Measurements from ENCODE around the gene FOXP1.

FOXP1 gene

GRCh38 chr3:71310980-71311660 lies 272.4 kb downstream of the FOXP1 start:
- Histone ChIP-seq H3K4me3 (no peak overlapping the region), H3K27me3 (no peaks in the 10 kb centered on the region), H3K27ac (peak overlapping the region in 1 of 2 donors; percentile 32), H3K36me3 (no peaks in the 10 kb centered on the region), H3K9me3 (no peaks in the 10 kb centered on the region), H3K4me1 (peaks cover 0 to 24% (median 6%) of the 10 kb centered on the region in 4 donors)
- intact Hi-C loops (cut with DNase I; ENCODE audit: low total_unique reads) = no loop called here
- TF ChIP-seq, protein P1, sequence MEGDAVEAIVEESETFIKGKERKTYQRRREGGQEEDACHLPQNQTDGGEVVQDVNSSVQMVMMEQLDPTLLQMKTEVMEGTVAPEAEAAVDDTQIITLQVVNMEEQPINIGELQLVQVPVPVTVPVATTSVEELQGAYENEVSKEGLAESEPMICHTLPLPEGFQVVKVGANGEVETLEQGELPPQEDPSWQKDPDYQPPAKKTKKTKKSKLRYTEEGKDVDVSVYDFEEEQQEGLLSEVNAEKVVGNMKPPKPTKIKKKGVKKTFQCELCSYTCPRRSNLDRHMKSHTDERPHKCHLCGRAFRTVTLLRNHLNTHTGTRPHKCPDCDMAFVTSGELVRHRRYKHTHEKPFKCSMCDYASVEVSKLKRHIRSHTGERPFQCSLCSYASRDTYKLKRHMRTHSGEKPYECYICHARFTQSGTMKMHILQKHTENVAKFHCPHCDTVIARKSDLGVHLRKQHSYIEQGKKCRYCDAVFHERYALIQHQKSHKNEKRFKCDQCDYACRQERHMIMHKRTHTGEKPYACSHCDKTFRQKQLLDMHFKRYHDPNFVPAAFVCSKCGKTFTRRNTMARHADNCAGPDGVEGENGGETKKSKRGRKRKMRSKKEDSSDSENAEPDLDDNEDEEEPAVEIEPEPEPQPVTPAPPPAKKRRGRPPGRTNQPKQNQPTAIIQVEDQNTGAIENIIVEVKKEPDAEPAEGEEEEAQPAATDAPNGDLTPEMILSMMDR (IDR thresholded peaks at IDR 0.05) = no peak
- DNase-seq = no peak

- DNase-seq = peak in 1 of 2 donors; percentile 29
- TF ChIP-seq, protein P1 (IDR thresholded peaks at IDR 0.05) = peak in 1 of 2 experiments; percentile 9
- Histone ChIP-seq H3K27me3 (no peaks in the 10 kb centered on the region), H3K9me3 (no peaks in the 10 kb centered on the region), H3K27ac (peak overlapping the region in 1 of 2 donors; percentile 32), H3K36me3 (no peaks in the 10 kb centered on the region), H3K4me1 (peaks cover 0 to 31% (median 10%) of the 10 kb centered on the region in 4 donors), H3K4me3 (no peak overlapping the region)
- intact Hi-C loops (cut with DNase I; ENCODE audit: low total_unique reads) = no loop called here
These were observed 273.1 kb downstream of the FOXP1 start for GRCh38 chr3:71310359-71310979.

DNA sequence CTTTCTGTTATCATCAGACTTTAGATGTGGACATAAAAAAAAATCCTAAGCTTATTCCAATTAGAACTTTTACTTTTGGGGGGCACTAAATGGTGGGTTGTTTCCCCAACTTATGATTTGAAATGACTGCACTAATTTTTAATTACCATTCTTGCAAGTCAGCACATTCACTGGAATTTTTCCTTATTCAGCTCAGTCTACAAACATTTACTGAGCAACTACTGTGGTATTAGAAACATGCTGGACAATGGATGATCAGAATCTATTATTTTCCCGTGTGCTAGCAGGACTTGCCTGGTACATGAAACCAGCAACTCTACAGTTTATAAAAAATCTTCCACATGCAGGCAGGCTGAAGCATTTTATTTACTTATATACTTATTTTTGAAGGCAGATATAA lies 273.6 kb downstream of the FOXP1 start:
- H3K27ac ChIP-seq = peak overlapping the region in 1 of 2 donors; percentile 32
- intact Hi-C loops (cut with DNase I; ENCODE audit: low total_unique reads) = loop anchor here (5.0 to 10.0 kb wide), 5 partner anchors 65 to 595 kb away; partner anchors contain the start of gene FOXP1

GRCh38 chr3:71309342-71309741 lies 274.2 kb downstream of the FOXP1 start:
- no peaks in the 10 kb centered on the region for H3K9me3 ChIP-seq
- no peak overlapping the region for H3K27ac ChIP-seq
- TF ChIP-seq, protein P1 (IDR thresholded peaks at IDR 0.05) = no peak
- H3K4me3 ChIP-seq = no peak overlapping the region
- intact Hi-C loops (cut with DNase I; ENCODE audit: low total_unique reads) = loop anchor here (5.0 to 10.0 kb wide), 5 partner anchors 65 to 595 kb away; partner anchors contain the start of gene FOXP1
- peaks cover 0 to 39% (median 13%) of the 10 kb centered on the region in 4 donors for H3K4me1 ChIP-seq
- no peaks in the 10 kb centered on the region for H3K36me3 ChIP-seq
- no peak for DNase-seq
- H3K27me3 ChIP-seq = no peaks in the 10 kb centered on the region

More for the DNA sequence above, 273.6 kb downstream of the FOXP1 start:
- no peak for DNase-seq
- Histone ChIP-seq H3K4me1 (peaks cover 0 to 36% (median 13%) of the 10 kb centered on the region in 4 donors), H3K27me3 (no peaks in the 10 kb centered on the region), H3K4me3 (no peak overlapping the region), H3K36me3 (no peaks in the 10 kb centered on the region), H3K9me3 (no peaks in the 10 kb centered on the region)
- TF ChIP-seq, protein P1 (IDR thresholded peaks at IDR 0.05) = no peak

- Histone ChIP-seq H3K4me3 (no peak overlapping the region), H3K4me1 (peaks cover 0 to 44% (median 13%) of the 10 kb centered on the region in 4 donors)
- TF ChIP-seq, protein P1 (IDR thresholded peaks at IDR 0.05) = no peak
These were observed 274.7 kb downstream of the FOXP1 start for GRCh38 chr3:71308836-71309235.

More at GRCh38 chr3:71308836-71309235, 274.7 kb downstream of the FOXP1 start:
- intact Hi-C loops (cut with DNase I; ENCODE audit: low total_unique reads) = loop anchor here (5.0 to 10.0 kb wide), 5 partner anchors 64 to 594 kb away; partner anchors contain the start of gene FOXP1
- Histone ChIP-seq H3K27me3 (no peaks in the 10 kb centered on the region), H3K27ac (no peak overlapping the region), H3K36me3 (no peaks in the 10 kb centered on the region), H3K9me3 (no peaks in the 10 kb centered on the region)
- DNase-seq = no peak

Measured in tibial artery (tissue), 4 donors.